IPS-11a (cell line): ENCODE results near the gene MARCHF11.

Experiments
- H3K4me3 ChIP-seq: one replicate; pipeline ENCODE4 v1.5.1; 2013; ENCODE audit warnings: low read depth, low read length, control low read depth

MARCHF11 gene

DNA sequence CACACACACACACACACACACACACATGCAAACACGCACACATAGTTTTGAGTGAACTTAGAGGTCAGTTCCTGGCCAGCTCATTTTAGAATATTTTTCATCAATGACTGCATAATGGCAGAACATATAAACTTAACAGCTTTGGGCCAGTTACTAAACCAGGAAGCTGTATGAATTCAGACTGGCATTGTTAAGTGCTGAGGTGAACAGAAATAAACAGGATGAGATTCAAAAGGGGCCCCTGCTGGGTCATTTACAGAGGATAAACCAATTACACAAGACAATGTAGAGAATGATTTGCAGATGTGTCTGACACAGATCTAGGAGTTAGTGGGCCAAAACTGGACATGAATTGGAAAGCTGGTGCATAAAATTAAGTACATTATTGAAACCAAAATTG is 44.6 kb downstream of the MARCHF11 start:
- no peak overlapping the region for H3K4me3 ChIP-seq

DNA sequence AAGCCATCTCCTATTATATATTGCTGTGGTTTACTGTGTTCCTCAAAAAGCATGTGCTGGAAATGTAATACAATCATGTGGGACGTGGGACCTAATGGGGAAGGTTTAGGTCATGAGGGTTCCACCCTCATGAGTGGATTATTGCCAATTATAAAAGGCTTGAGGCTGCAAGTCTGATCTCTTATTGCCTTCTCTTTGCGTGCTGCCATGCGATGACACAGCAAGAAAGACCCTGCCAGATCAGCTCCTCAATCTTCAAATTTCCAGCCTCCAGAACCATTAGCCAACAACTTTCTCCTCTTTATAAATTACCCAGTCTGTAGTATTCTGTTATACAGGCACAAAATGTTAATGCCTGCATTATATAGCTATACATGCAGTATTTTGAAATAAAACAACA is 45.4 kb downstream of the MARCHF11 start:
- H3K4me3 ChIP-seq, result no peak overlapping the region

DNA sequence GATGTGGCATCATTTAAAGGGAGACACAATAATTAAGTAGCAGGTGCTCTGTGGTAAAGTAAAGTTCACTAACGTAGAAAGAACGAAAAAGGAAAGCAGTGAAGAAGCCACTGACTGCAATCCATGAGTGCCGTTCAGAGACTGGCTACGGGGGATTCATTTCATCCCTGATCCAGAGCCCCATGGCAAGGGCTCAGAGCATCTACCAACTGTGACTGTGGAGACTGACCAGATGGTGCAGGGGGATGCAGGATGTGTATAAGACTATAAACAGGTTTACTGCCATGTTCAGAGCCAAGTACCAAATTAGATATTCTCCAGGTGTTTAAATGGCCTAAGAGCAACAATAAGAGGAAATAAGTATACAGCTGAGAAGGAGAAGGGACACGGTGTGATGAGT is 47.7 kb downstream of the MARCHF11 start:
- no peak overlapping the region for H3K4me3 ChIP-seq

DNA sequence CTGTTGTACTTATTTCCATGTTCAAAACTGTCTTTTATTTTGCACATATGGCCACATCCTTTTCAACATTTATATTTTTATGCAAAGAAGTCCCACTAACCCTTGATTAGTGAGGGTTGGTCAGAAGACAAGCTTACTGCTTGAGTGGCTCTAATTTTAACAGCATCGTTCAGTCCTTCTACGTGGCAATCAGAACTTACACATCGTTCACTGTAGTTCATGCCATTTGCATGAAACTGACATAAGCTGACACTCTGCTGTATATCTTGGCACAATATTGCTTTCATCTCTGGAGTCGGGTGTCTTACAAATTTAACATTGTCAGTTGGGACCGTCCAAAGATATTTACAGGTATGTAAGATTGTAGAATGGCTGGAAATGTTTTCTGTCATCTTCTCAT is 50.6 kb downstream of the MARCHF11 start:
- no peak overlapping the region for H3K4me3 ChIP-seq

DNA sequence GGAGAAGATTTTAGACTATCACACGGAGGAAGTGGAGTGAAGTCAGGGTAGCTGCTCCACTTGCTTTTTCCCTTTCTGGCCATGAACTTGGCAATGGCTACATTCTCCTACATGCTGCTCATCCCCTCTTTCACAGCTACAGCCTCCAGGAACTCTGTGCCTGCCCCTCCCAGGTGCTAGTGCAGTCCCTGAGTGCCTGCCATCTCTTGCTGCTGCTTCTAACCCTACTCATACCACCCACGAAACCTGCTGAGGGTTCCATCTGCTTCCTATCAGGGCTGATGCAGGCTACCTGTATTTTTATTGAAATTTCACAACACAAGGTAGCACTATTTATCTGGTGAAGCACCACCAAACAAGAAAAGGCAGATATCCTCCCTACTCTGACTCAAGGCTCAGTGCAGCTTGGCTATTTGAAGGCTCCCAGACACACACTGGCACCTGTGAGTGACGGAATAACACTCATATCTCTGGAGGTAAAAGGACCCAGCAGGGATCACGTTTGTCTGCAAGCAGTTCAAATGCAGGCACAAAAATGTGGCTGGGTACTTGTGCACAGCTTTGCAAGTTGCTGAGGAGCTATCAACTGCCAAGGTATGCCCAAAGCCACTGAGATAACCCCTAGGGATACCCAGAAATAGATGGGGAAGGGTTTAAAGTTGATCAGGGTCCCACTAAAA is 51.6 kb downstream of the MARCHF11 start:
- no peak overlapping the region for H3K4me3 ChIP-seq

DNA sequence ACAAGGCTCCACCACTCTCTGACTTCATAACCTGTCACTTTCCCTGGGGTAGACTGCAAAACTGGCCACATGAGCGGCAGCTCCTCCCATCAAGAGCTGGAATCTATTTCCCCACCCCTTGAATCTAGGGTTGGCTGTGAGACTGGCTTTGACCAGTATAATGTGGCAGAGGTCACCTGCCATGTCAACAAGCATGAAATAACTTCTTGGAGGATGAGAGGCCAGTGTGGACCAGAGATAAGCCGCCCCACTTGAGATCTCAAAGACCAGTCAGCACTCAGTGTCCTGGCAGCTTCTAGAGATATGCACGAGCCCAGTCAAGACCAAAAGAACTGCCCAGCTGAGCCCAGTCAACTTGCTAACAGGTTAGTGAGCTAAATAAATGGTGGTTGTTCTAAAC is 59.0 kb downstream of the MARCHF11 start:
- no peak overlapping the region for H3K4me3 ChIP-seq

DNA sequence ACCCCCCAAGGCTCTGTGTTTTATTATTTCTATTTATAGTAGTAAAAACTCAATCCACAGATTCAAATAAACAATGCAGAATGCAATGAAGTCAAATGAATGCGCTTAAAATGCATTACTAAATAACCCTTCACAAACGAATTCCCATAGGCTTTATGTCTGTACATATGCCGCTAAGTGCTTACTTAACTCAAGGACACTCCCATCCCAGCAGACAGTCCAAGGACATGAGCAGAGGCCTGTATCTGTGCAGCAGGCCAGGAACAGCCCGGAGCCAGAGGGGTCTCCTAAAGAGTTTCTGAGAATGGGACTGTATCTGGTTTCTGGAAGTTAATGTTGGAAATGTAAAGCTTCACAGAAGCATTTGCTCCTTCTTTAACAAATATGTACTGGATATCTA is 59.8 kb downstream of the MARCHF11 start:
- no peak overlapping the region for H3K4me3 ChIP-seq

DNA sequence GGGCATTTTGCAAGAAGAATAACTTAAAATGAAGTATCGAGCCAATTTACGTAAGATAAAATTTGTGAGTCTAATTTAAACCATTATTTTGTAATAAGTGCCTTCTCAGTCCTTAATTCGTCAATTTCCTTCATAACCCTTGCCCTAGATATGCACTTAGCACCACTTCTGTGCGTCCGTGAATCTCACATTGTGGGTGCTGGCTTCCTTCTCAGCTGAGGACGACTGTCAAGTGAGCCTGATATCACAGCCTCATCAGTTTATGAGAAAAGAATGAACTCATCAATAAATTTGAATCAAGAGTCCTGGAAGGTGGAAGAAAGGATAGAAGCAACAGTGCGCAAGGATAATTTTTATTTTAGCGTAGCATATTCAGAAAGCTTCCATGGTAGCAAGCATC is 64.5 kb downstream of the MARCHF11 start:
- no peak overlapping the region for H3K4me3 ChIP-seq

DNA sequence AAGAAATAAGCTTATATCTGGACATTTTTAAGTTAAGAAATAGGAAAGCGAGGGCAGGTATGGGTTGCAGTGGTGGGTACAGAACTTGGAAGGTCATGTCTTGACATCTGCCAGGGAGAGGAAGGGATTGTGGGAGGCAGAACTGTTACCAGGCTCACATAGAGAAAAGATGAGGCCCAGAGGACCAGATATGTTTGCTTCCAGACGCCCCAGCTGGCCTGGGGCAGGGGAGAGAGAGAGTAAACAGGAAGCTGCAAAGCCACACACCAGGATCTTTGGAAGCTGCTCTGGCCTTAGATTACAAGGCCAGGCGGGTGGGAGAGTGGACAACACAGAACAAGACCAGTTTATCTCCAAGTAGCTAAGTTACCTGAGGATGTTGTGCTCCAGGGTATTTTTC is 71.2 kb downstream of the MARCHF11 start:
- H3K4me3 ChIP-seq, result no peak overlapping the region

DNA sequence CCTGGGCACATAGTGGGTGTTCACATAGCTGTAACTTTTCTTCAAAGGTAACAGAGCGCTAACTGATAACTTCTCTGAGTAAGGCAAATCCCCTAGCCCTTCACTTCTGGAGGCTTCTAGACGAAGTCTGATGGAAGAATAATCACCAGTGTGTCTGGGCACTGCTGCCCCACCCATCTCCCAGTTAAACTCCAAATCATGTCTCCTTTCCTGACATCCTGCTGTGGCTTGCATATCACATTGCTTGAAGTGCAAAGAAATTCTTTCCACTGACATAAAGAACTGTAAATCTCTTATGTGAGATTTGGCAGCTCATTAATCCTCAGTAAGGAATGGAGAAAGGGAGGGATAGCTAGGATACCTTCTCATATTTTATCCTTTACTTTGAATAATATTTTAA is 74.6 kb downstream of the MARCHF11 start:
- no peak overlapping the region for H3K4me3 ChIP-seq

DNA sequence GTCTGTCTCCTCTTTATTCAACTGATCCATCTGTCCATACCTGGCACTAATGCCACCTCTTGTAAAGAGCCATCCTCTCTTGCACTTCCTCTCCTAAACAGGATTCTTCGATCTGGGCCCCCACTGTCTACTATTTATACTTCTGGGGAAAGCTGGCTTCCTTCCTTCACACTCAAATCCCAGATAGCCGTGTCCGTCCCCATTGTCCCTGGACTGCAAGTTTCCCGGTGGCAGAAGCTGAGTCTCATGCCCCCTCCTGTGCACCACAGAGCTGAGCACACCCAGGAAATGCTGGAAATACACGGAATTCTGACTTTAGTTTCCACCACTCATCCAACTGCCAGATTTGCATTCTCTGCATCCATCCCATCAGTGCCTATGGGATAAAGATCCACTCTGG is 84.0 kb downstream of the MARCHF11 start:
- no peak overlapping the region for H3K4me3 ChIP-seq

DNA sequence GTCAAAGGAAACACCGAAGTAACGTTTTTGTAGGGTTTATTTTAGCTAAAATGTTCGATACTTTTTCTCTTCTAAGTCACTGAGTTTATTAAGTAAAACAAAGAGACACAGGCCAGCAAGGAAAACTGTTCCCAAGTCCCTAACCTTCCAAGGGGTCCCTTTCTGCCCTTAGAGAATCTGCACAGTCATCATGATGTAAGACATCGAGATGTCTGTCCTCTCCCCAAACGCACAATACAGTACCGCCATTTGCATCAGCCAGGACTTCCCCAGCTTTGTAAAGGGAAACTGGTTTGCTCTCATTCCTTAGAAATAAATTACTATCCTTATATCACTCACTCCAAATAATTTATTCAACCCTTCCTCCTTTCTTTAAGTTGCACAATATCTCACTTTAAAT is 89.3 kb downstream of the MARCHF11 start:
- H3K4me3 ChIP-seq, result no peak overlapping the region

DNA sequence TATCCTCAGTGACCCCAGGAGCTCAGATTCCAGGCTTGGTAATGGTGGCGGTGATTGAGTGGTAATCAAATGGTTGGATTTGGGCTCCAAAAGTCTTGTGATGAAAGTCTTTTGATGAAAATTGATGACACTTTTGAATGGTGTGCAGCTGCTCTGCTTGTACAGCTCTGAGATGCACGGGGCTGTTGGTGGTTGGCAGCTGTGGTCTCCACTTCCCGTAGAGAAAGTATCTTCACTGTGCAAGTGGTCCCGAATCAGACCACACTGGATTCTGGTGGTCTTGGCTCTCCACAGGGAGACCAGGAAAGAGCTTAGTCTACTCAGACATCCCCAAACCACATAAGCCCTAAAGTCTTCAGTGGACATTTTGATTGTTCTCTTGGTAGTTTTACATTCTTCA is 96.6 kb downstream of the MARCHF11 start:
- no peak overlapping the region for H3K4me3 ChIP-seq

DNA sequence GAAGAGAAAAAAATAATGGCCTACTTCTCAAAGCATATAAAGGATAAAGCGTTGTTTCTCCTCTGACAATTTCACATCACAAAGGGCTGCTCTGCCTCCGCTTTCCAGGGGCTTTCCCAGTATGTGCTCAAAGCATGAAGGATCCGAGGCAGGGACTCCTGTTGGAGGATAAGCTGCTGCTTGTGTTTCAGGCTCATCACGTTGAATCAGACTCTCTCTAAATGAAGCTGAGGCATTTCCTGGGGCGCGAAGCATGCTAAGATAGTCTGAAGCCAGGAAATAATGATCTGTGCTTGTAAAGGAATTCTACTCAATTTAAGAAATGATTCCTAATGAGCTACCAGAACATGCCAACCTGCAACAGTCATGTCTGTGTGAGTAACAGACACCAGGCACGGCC is 97.5 kb downstream of the MARCHF11 start:
- H3K4me3 ChIP-seq, result no peak overlapping the region

DNA sequence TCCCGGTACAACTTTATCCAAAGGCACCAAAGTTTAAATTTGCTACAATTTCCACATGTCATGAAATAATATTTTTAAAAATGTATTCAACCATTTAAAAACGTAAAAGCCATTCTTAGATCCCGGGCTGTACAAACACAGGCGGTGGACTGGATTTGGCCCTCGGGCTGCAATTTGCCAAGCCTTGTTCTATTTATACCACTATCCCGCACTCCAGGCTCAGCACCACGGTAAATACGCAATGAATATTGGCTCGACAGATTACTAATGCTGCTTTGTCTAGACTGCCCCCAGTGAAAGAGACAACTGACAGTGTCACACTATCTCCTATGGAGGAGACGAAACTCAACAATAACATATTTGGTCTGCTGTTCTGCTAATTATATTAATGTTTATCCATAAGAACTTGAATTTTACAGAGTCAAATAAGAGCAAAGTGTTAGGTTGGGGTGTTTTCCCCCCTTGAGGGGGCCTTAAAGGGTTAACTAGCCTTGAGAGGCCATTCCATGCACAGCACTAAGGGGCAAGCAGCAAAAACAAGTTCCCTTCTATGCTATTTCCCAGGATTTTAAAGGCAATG is 98.1 kb downstream of the MARCHF11 start:
- no peak overlapping the region for H3K4me3 ChIP-seq

DNA sequence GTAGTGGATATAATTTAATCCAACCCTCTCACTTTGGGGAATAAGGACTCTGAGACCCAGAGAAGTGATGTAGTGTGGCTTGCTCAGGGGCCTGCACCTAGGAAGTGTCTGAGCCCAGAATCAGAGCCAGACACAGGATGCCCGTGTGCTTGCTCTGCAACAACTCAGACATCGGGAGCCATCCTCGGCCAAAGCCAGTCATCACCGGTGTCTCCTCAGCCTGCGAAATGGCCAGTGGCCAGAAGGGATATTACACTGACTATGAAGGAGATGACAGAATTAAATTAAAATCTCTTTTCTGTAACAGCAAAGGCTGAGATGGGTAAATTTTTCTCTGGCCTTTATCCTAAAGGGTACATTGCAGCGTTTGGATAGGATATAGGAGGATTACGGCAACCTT is 102.9 kb downstream of the MARCHF11 start:
- no peak overlapping the region for H3K4me3 ChIP-seq

DNA sequence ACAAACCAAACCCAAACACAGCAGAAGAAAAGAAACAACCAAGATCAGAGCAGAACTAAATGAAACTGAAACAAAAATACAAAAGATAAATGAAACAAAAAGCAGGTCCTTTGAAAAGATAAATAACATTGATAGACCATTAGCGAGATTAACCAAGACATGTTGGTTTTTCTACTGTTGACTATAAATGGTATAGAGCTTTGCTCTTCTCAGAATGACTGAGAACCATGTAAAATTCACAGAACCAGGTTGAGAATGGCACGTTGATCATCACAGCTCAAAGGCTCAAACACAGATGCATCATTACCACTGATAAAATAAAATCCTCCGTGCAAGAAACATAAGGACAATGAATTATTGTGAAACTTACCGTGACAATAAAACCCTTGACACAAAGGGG is 105.2 kb downstream of the MARCHF11 start:
- no peak overlapping the region for H3K4me3 ChIP-seq

DNA sequence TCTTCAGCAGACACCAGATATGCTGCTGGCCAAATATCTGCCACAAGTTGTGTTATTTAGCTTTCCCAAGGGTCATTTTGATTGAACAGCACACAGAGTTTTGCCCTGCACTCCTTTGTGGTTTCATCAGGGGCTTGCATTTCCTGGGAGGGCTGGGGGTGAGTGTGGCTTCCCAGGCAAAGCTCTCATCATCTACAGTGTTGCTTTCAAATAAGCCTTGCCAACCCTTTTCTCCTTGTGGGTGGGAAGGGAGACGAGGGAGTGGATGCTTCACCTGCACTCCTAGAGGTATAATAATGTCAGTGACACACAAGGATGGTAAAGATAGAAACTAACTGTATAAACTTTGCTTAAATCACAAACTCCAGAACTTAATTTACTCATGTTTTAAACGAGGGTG is 107.0 kb downstream of the MARCHF11 start:
- H3K4me3 ChIP-seq, result no peak overlapping the region

DNA sequence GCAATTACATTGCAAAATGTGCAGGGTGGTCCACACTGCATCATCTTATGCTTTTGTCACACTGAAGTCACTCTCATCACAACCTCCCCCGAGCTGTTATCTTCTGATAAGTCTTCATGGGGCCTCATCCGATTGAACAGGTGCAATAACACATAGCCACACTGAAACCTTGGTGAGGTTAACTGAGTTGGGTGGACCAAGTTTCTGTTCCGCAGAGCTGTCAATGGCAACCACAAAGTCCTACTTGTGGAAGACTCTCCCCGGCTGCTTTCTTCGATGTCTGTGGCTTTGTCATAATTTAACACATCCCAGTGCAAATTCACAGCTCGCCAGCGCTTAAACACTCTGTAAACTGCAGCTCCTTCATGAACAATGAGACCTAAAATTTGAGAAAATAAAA is 112.2 kb downstream of the MARCHF11 start:
- H3K4me3 ChIP-seq, result no peak overlapping the region

DNA sequence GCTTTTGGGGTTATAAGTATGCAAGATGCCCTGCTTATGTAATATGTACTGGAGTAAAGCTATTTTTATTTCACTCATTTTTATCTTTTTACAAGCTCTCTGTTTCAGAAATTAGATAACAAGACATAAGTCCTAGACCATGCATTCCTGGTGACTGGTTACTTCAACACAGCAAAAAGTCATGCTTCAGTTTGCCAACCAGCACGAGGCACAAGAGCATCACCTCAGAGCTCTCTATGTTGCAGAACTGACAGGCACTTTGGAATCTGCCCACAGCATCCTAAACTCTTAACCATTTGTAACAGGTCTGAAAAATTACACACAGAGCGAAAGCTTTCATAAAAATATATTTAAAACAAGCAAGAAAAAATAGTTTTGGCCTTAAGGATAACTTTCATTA is 112.8 kb downstream of the MARCHF11 start:
- H3K4me3 ChIP-seq, result no peak overlapping the region

DNA sequence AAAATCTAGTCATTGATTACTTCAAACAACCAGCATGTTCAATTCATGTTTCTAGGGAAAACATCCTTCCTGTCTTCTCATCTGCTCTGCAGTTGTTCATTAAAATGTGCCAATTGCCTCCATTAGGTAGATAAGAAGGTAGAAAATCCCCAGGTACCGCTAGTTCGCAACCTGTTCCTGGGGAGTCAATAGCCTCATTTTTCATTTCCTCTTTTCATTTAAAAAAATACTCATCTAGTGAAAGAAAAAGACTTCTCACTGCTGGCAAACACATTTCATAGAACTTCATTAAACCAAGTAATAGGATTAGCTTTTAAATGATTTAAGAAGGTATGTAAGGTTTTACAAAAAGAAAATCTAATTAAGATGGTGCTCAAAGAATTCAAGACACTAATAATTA is 113.3 kb downstream of the MARCHF11 start:
- no peak overlapping the region for H3K4me3 ChIP-seq

DNA sequence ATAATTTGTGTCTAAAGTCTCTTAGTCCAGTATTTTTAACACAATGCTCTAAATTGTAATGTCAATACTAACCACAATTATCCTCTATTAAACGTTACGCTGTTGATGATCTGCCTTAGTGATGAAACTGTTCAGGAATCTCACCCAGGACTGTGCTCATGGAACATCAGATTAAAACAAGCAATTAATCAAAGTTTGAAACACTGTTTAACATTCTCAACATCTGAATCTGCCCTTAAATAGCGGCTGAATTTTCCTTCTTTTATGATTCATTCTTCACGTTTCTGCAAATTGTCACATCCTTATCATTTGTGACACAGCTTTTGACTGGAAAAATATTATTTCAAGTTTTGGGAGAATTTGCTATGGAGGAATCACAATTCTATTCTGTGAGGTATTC is 113.8 kb downstream of the MARCHF11 start:
- no peak overlapping the region for H3K4me3 ChIP-seq
